Gastrocnemius medialis (tissue), 4 donors: Measurements from ENCODE around the gene C20orf204. TPM values are rescaled to one million over a fixed set of nuclear protein-coding genes. Genes with fewer than 3 reads are reported as not detected.

Experiments
- ATAC-seq, 2 donors: fragments of 150-250 bp; one replicate each; pipeline ENCODE4 v1.9.1; 2016
- DNase-seq, 2 donors: peaks; one replicate each; pipeline ENCODE4 v3.0.0-alpha.2; 2019
- H3K27ac ChIP-seq, 4 donors: fragments of 200-600 bp; sonication (generic); 1 replicate in 1 of 4; 2 replicates in 3 of 4; pipeline ENCODE4 v1.5.1; 2016 to 2018; ENCODE audit warnings: mild to moderate bottlenecking in 2 of 4, moderate library complexity in 1 of 4
- H3K27me3 ChIP-seq, 3 donors: fragments of 200-600 bp; sonication (generic) in 2 of 3; 1 replicate in 1 of 3; 2 replicates in 2 of 3; pipeline versions ENCODE4 v1.5.1 to v1.6.0; 2016 to 2019; ENCODE audit warnings: mild to moderate bottlenecking in 1 of 3, moderate library complexity in 1 of 3
- H3K36me3 ChIP-seq, 2 donors: fragments of 200-600 bp; sonication (generic) in 1 of 2; one replicate each; pipeline ENCODE4 v1.5.1; 2017 to 2018
- H3K4me1 ChIP-seq, 2 donors: fragments of 200-600 bp; sonication (generic) in 1 of 2; one replicate each; pipeline ENCODE4 v1.5.1; 2016 to 2017; ENCODE audit warnings: mild to moderate bottlenecking in 2 of 2
- H3K4me3 ChIP-seq, 4 donors: fragments of 200-600 bp; sonication (generic) in 3 of 4; 1 replicate in 1 of 4; 2 replicates in 3 of 4; pipeline ENCODE4 v1.5.1; 2016 to 2019; ENCODE audit warnings: mild to moderate bottlenecking in 2 of 4
- H3K9me3 ChIP-seq, 3 donors: fragments of 200-600 bp; sonication (generic) in 2 of 3; 1 replicate in 1 of 3; 2 replicates in 2 of 3; pipeline ENCODE4 v1.5.1; 2016 to 2019
- CTCF ChIP-seq, 5 experiments: fragments of 450-650 bp in 3 of 5; fragments of 200-600 bp in 2 of 5; sonication (generic) in 2 of 5; IDR thresholded peaks in 4 of 5; conservative IDR thresholded peaks in 1 of 5; 1 replicate in 4 of 5; 2 replicates in 1 of 5; pipeline ENCODE4 v1.5.1; 2016 to 2019; ENCODE audit warnings: antibody characterized with exemption in 5 of 5, mild to moderate bottlenecking in 3 of 5, moderate library complexity in 3 of 5
- POLR2A ChIP-seq, 2 donors: fragments of 450-650 bp; IDR thresholded peaks; one replicate each; pipeline ENCODE4 v1.6.1; 2017; ENCODE audit warnings: antibody characterized with exemption in 2 of 2, mild to moderate bottlenecking in 2 of 2, moderate library complexity in 2 of 2
- in situ Hi-C, 4 donors: fragments of 200-750 bp; cut with MboI; loops; one replicate each; pipeline versions ENCODE4 v1.15.0 to v1.8.0; 2017; ENCODE audit warnings: low sequenced_read_pairs in 4 of 4
- intact Hi-C: fragments of 100-400 bp; cut with DNase I; formaldehyde crosslinking; loops from one replicate; pipeline ENCODE4 v1.15.1; 2023; ENCODE audit warnings: low total_unique reads
- total RNA-seq, 4 donors: library from RNA; depleted of rRNA; stranded (reverse); fragments of >200 nt; gene quantifications; one replicate each; pipeline versions ENCODE4 v1.1.0 to v1.2.3, GENCODE V29; 2016

The C20orf204 gene
- total RNA-seq, 4 donors from 2014 or later = 0.16 to 0.66 (median 0.33) TPM; not detected in 1

DNA sequence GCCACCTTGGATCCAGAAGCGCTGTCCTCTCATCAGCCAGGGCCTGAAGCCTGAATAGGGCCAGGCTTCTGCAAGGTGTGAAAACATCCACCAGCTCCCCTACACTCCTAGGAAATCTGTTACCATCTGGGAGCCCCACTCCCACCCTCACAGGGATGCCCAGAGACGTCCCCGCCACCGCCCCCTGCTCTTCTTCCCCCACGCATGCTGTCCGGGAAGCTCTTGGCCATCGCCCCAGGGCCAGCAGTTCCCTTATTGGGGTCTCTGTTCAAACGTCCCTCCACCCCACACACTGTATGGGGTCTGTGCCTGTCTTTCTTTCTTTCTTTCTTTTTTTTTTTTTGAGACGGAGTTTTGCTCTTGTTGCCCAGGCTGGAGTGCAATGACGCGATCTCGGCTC is 39.6 kb downstream of the C20orf204 start:
- ATAC-seq = no peak
- no peaks in the 10 kb centered on the region for H3K36me3 ChIP-seq

DNA sequence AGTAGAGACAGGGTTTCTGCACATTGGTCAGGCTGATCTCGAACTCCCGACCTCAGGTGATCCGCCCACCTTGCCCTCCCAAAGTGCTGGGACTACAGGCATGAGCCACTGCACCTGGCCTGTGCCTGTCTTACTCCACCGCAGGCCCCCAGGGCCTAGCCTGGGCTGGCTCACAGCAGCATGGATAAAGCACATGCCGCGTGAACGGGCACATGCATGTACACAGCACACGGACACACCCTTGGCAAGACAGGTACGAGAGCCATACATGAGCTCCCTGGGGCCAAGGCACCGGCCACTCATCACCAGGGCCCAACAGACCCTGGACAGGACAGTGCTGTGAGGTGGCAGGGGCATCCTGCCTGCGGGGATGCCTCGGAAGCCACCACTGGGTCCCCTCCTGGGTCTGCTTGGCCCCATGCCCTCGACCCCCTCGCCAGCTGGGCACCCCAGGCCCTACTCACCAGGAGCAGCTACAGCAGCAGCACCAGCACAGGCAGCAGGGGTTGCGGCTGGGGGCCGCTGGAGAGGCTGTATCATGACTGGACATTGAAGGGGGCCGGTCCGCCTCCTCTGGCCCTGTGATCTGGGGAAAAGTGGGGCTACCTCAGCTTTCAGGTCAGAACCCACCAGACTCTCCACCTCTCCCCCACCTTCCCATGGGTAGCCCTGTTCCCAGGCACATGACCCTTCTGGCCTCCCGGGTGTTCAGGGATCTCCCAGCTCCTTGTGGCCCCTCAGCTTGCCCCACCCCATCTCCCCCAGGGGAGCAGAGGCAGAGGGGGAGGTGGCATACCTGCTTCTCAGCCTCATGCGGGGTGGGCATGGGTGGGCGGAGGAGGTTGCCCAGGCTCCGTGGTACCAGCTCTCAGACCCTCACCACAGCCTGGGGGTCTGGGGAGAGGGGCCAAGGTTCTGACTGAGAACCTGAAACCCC is 40.3 kb downstream of the C20orf204 start:
- no peaks in the 10 kb centered on the region for H3K36me3 ChIP-seq
- peaks cover 0 to 3% (median 0%) of the 10 kb centered on the region in 3 donors for H3K27me3 ChIP-seq
- in situ Hi-C loops (no loop called here), intact Hi-C loops (no loop called here)
- DNase-seq (no peak), ATAC-seq (no peak)
- H3K9me3 ChIP-seq = no peaks in the 10 kb centered on the region
- TF ChIP-seq CTCF (IDR thresholded peaks at IDR 0.05 in 4 of 5, conservative IDR thresholded peaks at IDR 0.05 in 1 of 5) (no peak), POLR2A (IDR thresholded peaks at IDR 0.05) (no peak)
- H3K27ac ChIP-seq = no peak overlapping the region
- peaks cover 9 to 15% of the 10 kb centered on the region in 2 donors for H3K4me1 ChIP-seq
- peak overlapping the region in 1 of 4 donors; percentile 76 for H3K4me3 ChIP-seq

More for the DNA sequence above, 39.6 kb downstream of the C20orf204 start:
- TF ChIP-seq CTCF (IDR thresholded peaks at IDR 0.05 in 4 of 5, conservative IDR thresholded peaks at IDR 0.05 in 1 of 5) (no peak), POLR2A (IDR thresholded peaks at IDR 0.05) (no peak)
- H3K27me3 ChIP-seq = peaks cover 0 to 3% (median 0%) of the 10 kb centered on the region in 3 donors
- intact Hi-C loops (no loop called here), in situ Hi-C loops (no loop called here)
- H3K4me3 ChIP-seq = no peak overlapping the region
- DNase-seq = no peak
- no peaks in the 10 kb centered on the region for H3K9me3 ChIP-seq
- H3K4me1 ChIP-seq = peaks cover 9 to 15% of the 10 kb centered on the region in 2 donors
- H3K27ac ChIP-seq = no peak overlapping the region

DNA sequence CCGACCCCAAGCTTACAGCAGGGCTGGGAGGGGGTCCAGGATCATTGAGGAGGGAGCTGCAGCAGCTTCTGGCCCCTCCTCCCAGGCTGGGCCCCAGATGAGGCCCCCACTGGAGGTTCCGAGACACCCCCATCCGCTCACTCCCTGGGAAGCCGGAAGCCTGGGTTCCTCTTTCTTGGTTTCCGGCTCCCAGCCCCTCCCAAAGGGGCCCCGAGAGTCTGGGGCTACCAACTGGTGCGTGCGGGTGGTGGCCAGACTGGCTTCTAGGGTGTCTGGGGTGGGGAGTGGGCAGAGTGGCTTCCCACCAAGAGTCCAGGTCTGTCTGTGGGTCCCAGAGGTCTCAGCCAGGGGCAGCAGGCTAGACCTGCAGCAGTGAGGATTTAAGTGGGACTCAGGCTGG is 41.1 kb downstream of the C20orf204 start:
- no peak for ATAC-seq
- H3K4me1 ChIP-seq = peaks cover 9 to 15% of the 10 kb centered on the region in 2 donors

DNA sequence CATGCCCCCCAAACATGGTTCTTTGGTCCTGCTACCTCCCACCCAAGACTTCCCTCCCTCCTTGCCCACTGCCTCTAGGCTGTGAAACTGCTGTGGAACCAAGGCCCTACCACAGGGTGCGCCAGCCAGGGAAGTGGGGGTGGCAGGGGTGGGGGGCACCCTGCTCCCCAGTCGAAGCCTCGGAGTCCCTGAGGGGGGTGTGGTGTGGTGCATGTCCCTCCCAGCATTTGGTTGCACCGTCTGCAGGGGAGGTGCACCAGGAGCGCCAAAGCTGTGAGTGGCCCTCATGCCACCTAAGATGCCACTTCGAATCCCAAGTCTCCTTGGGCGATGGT is 41.5 kb downstream of the C20orf204 start:
- ATAC-seq (no peak), DNase-seq (no peak)
- Histone ChIP-seq H3K36me3 (no peaks in the 10 kb centered on the region), H3K27me3 (peaks cover 0 to 3% (median 0%) of the 10 kb centered on the region in 3 donors), H3K4me3 (peak overlapping the region in 1 of 4 donors; percentile 76), H3K27ac (no peak overlapping the region), H3K9me3 (no peaks in the 10 kb centered on the region), H3K4me1 (peaks cover 9 to 15% of the 10 kb centered on the region in 2 donors)
- TF ChIP-seq POLR2A (IDR thresholded peaks at IDR 0.05) (no peak), CTCF (IDR thresholded peaks at IDR 0.05 in 4 of 5, conservative IDR thresholded peaks at IDR 0.05 in 1 of 5) (no peak)
- in situ Hi-C loops (no loop called here), intact Hi-C loops (no loop called here)

More for the DNA sequence above, 41.1 kb downstream of the C20orf204 start:
- H3K4me3 ChIP-seq = peak overlapping the region in 1 of 4 donors; percentile 76
- in situ Hi-C loops (no loop called here), intact Hi-C loops (no loop called here)
- H3K27me3 ChIP-seq = peaks cover 0 to 3% (median 0%) of the 10 kb centered on the region in 3 donors
- H3K9me3 ChIP-seq = no peaks in the 10 kb centered on the region
- H3K36me3 ChIP-seq = no peaks in the 10 kb centered on the region
- no peak for TF ChIP-seq POLR2A (IDR thresholded peaks at IDR 0.05)
- TF ChIP-seq CTCF (IDR thresholded peaks at IDR 0.05 in 4 of 5, conservative IDR thresholded peaks at IDR 0.05 in 1 of 5) = no peak
- no peak overlapping the region for H3K27ac ChIP-seq
- DNase-seq = no peak
